Body of pancreas (tissue), 4 donors: ENCODE measurements around the gene CTTNBP2NL. TPM values are rescaled to one million over a fixed set of nuclear protein-coding genes. Genes with fewer than 3 reads are reported as not detected.

Experiments used
- ATAC-seq: fragments of 150-250 bp; one replicate; pipeline ENCODE4 v1.9.1; 2016
- DNase-seq, 4 donors: peaks; one replicate each; pipeline ENCODE4 v3.0.0-alpha.2; 2019
- H3K27ac ChIP-seq, 4 donors: fragments of 200-600 bp; sonication (generic); 1 replicate in 3 of 4; 2 replicates in 1 of 4; pipeline versions ENCODE4 v1.5.1 to v1.6.1; 2016 to 2019; ENCODE audit warnings: mild to moderate bottlenecking in 1 of 4, mixed read lengths in 1 of 4, moderate library complexity in 1 of 4
- H3K27me3 ChIP-seq, 2 donors: fragments of 200-600 bp; sonication (generic); one replicate each; pipeline ENCODE4 v1.6.0; 2016; ENCODE audit warnings: mild to moderate bottlenecking in 1 of 2
- H3K36me3 ChIP-seq, 2 donors: fragments of 200-600 bp; sonication (generic); replicated peaks in 1 of 2; 2 replicates each; pipeline ENCODE4 v1.5.1; 2016; ENCODE audit warnings: low read depth in 2 of 2; ENCODE audit not compliant: insufficient read depth in 1 of 2
- H3K4me1 ChIP-seq: fragments of 200-600 bp; sonication (generic); one replicate; pipeline ENCODE4 v1.6.0; 2016
- H3K4me3 ChIP-seq, 2 donors: fragments of 200-600 bp; sonication (generic); 1 replicate in 1 of 2; 2 replicates in 1 of 2; pipeline ENCODE4 v1.5.1; 2016 to 2019
- H3K9me3 ChIP-seq, 3 donors: fragments of 200-600 bp; sonication (generic); 1 replicate in 2 of 3; 2 replicates in 1 of 3; pipeline ENCODE4 v1.5.1; 2016
- POLR2A ChIP-seq, 3 donors: fragments of 450-650 bp; IDR thresholded peaks; one replicate each; pipeline ENCODE4 v1.6.1; 2016; ENCODE audit warnings: antibody characterized with exemption in 3 of 3, mild to moderate bottlenecking in 2 of 3
- WGBS, 2 donors: methylation state at CpG; one replicate each; pipeline ENCODE4 v1.1.5; 2017; 5-methylcytosine and 5-hydroxymethylcytosine counted together
- intact Hi-C: fragments of 100-400 bp; cut with DNase I; formaldehyde crosslinking; loops from one replicate; pipeline ENCODE4 v1.15.1; 2023
- total RNA-seq, 2 donors: library from RNA; depleted of rRNA; stranded (reverse); fragments of >200 nt; gene quantifications; one replicate each; pipeline ENCODE4 v1.1.0, GENCODE V29; 2016
- TF ChIP-seq, protein P1 (sequence below), 7 experiments: fragments of 450-650 bp in 4 of 7; fragments of 200-600 bp in 3 of 7; sonication (generic) in 3 of 7; IDR thresholded peaks; one replicate each; pipeline ENCODE4 v1.5.1; 2016 to 2019; ENCODE audit warnings: antibody characterized with exemption in 7 of 7

The CTTNBP2NL gene
- total RNA-seq, 2 donors from 2014 or later: 8.6 to 15.2 TPM

DNA sequence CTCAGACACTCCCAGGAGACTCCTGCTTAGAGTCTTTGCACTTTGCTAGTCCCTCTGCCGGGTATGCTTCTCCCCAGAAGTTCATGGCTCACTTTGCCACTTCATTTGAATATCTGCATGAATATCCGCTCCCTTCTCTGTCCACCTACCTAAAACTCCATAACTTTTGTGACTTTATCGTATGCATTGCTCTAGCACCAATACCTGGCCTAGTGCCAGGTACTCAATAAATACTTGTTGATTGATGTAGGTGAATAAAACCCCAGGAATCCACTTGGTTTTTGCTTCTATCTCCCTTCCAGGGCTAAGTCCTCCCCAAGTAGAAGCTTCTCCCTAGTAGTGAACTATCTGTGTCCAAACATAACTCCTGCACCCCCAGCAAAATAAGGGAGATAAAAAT, 27.8 kb upstream of the CTTNBP2NL start:
- Histone ChIP-seq H3K4me1 (peaks cover 7% of the 10 kb centered on the region), H3K27ac (no peak overlapping the region), H3K27me3 (no peaks in the 10 kb centered on the region), H3K9me3 (no peaks in the 10 kb centered on the region), H3K36me3 (no peaks in the 10 kb centered on the region), H3K4me3 (no peak overlapping the region)
- intact Hi-C loops: no loop called here
- TF ChIP-seq, protein P1, sequence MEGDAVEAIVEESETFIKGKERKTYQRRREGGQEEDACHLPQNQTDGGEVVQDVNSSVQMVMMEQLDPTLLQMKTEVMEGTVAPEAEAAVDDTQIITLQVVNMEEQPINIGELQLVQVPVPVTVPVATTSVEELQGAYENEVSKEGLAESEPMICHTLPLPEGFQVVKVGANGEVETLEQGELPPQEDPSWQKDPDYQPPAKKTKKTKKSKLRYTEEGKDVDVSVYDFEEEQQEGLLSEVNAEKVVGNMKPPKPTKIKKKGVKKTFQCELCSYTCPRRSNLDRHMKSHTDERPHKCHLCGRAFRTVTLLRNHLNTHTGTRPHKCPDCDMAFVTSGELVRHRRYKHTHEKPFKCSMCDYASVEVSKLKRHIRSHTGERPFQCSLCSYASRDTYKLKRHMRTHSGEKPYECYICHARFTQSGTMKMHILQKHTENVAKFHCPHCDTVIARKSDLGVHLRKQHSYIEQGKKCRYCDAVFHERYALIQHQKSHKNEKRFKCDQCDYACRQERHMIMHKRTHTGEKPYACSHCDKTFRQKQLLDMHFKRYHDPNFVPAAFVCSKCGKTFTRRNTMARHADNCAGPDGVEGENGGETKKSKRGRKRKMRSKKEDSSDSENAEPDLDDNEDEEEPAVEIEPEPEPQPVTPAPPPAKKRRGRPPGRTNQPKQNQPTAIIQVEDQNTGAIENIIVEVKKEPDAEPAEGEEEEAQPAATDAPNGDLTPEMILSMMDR (IDR thresholded peaks at IDR 0.05): no peak
- no peak for TF ChIP-seq POLR2A (IDR thresholded peaks at IDR 0.05)
- WGBS, 2 donors: 82% methylated on average over 3 of the region's 3 CpGs
- DNase-seq: no peak
- no peak for ATAC-seq

DNA sequence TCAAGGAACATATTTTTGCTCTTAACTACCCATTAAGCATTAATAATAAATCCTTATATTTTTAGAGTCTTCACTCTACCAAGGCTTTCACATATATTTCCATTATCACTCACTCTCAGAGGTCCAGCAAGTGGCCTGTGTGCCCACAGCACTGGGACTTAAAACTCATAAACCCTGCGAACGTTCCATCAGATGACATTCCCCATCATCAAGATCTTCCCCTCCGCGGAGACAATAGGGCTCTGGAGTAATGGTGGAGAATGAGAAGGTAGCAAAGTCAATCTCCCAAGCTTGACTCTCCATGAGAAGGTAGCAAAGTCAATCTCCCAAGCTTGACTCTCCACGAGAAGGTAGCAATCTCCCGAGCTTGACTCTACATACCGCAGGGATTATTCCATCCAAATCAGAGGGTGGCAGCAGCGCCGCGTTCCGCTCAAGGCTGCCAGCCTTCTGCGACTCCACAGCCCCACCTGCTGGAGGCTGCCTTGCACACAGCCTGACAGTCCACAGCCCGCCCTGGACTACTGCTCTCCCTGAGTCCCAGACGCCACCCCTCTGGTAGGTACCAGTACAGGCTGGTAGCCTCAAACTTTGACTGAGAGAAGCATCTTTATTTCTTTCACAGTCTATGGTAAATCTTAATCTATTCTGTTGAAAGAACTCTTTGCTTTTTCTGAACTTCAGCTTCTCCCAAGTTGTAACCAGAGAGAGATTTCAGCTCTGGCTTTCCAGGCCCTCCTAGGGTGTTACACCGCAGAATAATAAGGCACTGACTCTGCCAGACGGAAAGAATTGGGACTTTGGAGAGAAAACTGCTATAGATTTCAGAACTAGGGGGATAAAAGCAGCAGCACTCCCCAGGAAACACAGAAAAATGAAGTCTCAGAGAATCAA, 26.4 kb upstream of the CTTNBP2NL start:
- Histone ChIP-seq H3K9me3 (no peaks in the 10 kb centered on the region), H3K4me1 (peaks cover 13% of the 10 kb centered on the region), H3K4me3 (no peak overlapping the region), H3K27ac (no peak overlapping the region), H3K36me3 (no peaks in the 10 kb centered on the region), H3K27me3 (no peaks in the 10 kb centered on the region)
- intact Hi-C loops: no loop called here
- TF ChIP-seq POLR2A (IDR thresholded peaks at IDR 0.05): no peak
- TF ChIP-seq, protein P1 (IDR thresholded peaks at IDR 0.05): peak; percentile 93 to 96 (median 95)
- DNase-seq (peak; percentile 88 to 93 (median 90)), ATAC-seq (peak; percentile 100)
- WGBS, 2 donors: 19 to 20% methylated on average over 16 of the region's 16 CpGs

DNA sequence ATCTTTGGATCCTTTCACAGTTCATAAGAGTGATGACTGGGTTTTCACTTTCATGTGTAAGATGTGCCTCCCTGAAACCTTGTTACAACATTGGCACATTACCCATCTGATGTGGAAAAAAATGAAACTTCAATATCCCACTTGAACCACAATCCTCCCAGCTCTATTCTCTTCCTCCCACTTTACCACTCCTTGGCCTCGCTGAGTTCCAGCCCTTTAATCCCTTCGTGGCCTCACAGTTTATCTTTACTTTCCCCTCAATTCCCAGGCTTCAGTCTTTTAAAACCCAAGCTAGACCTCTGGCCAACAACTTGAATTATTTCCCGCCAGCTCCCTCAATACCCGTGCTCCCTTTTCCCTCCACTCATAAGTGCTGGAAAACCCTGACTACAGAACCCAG, 25.0 kb upstream of the CTTNBP2NL start:
- ATAC-seq: no peak
- Histone ChIP-seq H3K36me3 (no peaks in the 10 kb centered on the region), H3K27me3 (no peaks in the 10 kb centered on the region), H3K4me3 (no peak overlapping the region), H3K27ac (no peak overlapping the region), H3K9me3 (no peaks in the 10 kb centered on the region), H3K4me1 (peaks cover 13% of the 10 kb centered on the region)
- no peak for DNase-seq
- 68 to 71% methylated on average over 4 of the region's 4 CpGs for WGBS, 2 donors
- TF ChIP-seq, protein P1 (IDR thresholded peaks at IDR 0.05): no peak
- TF ChIP-seq POLR2A (IDR thresholded peaks at IDR 0.05): no peak
- intact Hi-C loops: no loop called here

DNA sequence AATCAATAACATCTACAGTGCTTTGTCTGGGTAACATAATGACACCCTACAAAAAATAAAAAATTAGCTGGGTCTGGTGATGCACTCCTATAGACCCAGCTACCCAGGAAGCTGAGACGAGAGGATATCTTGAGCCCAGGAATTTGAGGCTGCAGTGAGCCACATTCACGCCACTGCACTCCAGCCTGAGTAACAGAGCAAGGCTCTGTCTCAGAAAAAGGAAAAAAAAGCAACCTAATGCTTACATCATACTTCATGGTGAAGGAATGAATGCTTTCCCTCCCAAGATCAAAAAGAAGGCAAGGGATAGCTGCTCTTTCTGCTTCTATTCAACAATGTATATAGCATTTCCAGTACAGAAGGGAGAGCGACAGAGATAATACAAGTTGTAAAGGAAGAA, 24.2 kb upstream of the CTTNBP2NL start:
- Histone ChIP-seq H3K4me1 (peaks cover 13% of the 10 kb centered on the region), H3K27ac (no peak overlapping the region), H3K27me3 (no peaks in the 10 kb centered on the region), H3K9me3 (no peaks in the 10 kb centered on the region), H3K4me3 (no peak overlapping the region), H3K36me3 (no peaks in the 10 kb centered on the region)
- WGBS, 2 donors: 81 to 90% methylated on average over 3 of the region's 3 CpGs
- TF ChIP-seq, protein P1 (IDR thresholded peaks at IDR 0.05): no peak
- no peak for TF ChIP-seq POLR2A (IDR thresholded peaks at IDR 0.05)
- intact Hi-C loops: no loop called here
- DNase-seq (no peak), ATAC-seq (no peak)

DNA sequence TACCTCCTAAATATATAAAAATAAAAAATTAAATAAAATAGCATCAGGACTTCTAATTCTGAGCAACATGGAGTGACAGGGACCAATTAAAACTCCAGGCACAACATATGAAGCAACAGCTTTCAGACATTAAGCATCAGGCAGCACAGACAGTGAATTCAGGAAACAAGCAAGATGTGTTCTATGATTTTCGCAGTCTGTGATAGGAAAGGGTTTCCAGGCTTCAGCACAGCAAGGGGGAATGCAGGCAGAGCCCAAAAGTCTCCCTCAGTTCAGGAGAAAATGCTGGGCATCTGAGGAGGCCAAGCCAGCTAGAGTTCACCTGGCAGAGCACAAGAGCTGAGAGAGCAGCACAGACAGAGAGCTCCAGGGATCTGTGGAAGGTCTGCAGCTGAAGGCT, 22.2 kb upstream of the CTTNBP2NL start:
- Histone ChIP-seq H3K27ac (peak overlapping the region in 1 of 4 donors; percentile 14), H3K27me3 (no peaks in the 10 kb centered on the region), H3K4me1 (peaks cover 13% of the 10 kb centered on the region), H3K4me3 (no peak overlapping the region), H3K9me3 (no peaks in the 10 kb centered on the region), H3K36me3 (no peaks in the 10 kb centered on the region)
- intact Hi-C loops: no loop called here
- no peak for DNase-seq
- no peak for ATAC-seq
- TF ChIP-seq POLR2A (IDR thresholded peaks at IDR 0.05): no peak
- TF ChIP-seq, protein P1 (IDR thresholded peaks at IDR 0.05): no peak
- 50 to 57% methylated on average over 1 of the region's 1 CpG for WGBS, 2 donors
